ENCODE data around the gene LRRTM3.

Gene LRRTM3

GRCh38 chr10:67086327-67087134, 160.7 kb downstream of the LRRTM3 start:
- in situ Hi-C loops (cut with HindIII; ENCODE audit: low sequenced_read_pairs): no loop called here
- DNase-seq (ENCODE audit: low read depth): no peak
- TF ChIP-seq CTCF (IDR thresholded peaks at IDR 0.05; ENCODE audit: low read depth, low read length, missing control alignments): no peak
- no peak overlapping the region for H3K4me3 ChIP-seq (ENCODE audit: low read depth, low read length)

- no peak for TF ChIP-seq CTCF (IDR thresholded peaks at IDR 0.05; ENCODE audit: low read depth, low read length, missing control alignments)
- H3K4me3 ChIP-seq (ENCODE audit: low read depth, low read length): no peak overlapping the region
- in situ Hi-C loops (cut with HindIII; ENCODE audit: low sequenced_read_pairs): no loop called here
- no peak for DNase-seq (ENCODE audit: low read depth)
Observed at GRCh38 chr10:67087135-67087425, 161.2 kb downstream of the LRRTM3 start.

GRCh38 chr10:67088036-67088435, 162.2 kb downstream of the LRRTM3 start:
- in situ Hi-C loops (cut with HindIII; ENCODE audit: low sequenced_read_pairs): no loop called here
- H3K4me3 ChIP-seq (ENCODE audit: low read depth, low read length): no peak overlapping the region
- peak; percentile 16 for DNase-seq (ENCODE audit: low read depth)
- no peak for TF ChIP-seq CTCF (IDR thresholded peaks at IDR 0.05; ENCODE audit: low read depth, low read length, missing control alignments)

GRCh38 chr10:67095531-67095930, 169.7 kb downstream of the LRRTM3 start:
- in situ Hi-C loops (cut with HindIII; ENCODE audit: low sequenced_read_pairs): no loop called here

GRCh38 chr10:67098461-67098860, 172.6 kb downstream of the LRRTM3 start:
- DNase-seq (ENCODE audit: low read depth): peak; percentile 53
- in situ Hi-C loops (cut with HindIII; ENCODE audit: low sequenced_read_pairs): no loop called here
- TF ChIP-seq CTCF (IDR thresholded peaks at IDR 0.05; ENCODE audit: low read depth, low read length, missing control alignments): no peak

More at GRCh38 chr10:67095531-67095930, 169.7 kb downstream of the LRRTM3 start:
- no peak for DNase-seq (ENCODE audit: low read depth)
- TF ChIP-seq CTCF (IDR thresholded peaks at IDR 0.05; ENCODE audit: low read depth, low read length, missing control alignments): no peak
- H3K4me3 ChIP-seq (ENCODE audit: low read depth, low read length): no peak overlapping the region

GRCh38 chr10:67100951-67101350, 175.1 kb downstream of the LRRTM3 start:
- TF ChIP-seq CTCF (IDR thresholded peaks at IDR 0.05; ENCODE audit: low read depth, low read length, missing control alignments): no peak
- no peak for DNase-seq (ENCODE audit: low read depth)
- no peak overlapping the region for H3K4me3 ChIP-seq (ENCODE audit: low read depth, low read length)
- in situ Hi-C loops (cut with HindIII; ENCODE audit: low sequenced_read_pairs): no loop called here

More at GRCh38 chr10:67098461-67098860, 172.6 kb downstream of the LRRTM3 start:
- no peak overlapping the region for H3K4me3 ChIP-seq (ENCODE audit: low read depth, low read length)
